DND-41 (cell line): Measurements from ENCODE around the gene CRLF2.
A peak's percentile ranks its signal among the peaks of the same experiment; 100 is the strongest.

Experiments
- ATAC-seq: fragments of 200-7000 bp; cut with Tn5 transposase; 3 replicates; pipeline ENCODE4 v1.9.1; 2021; ENCODE audit warnings: low read depth; ENCODE audit not compliant: insufficient read depth
- DNase-seq: peaks from one replicate; pipeline ENCODE4 v3.0.0-alpha.2; 2020
- H2AFZ ChIP-seq: 2 replicates; pipeline ENCODE4 v1.6.0; 2012; ENCODE audit warnings: low read depth, low read length
- H3K27ac ChIP-seq: 2 replicates; pipeline ENCODE4 v1.5.1; 2012; ENCODE audit warnings: low read length, inconsistent platforms
- H3K27me3 ChIP-seq: fragments of 200-600 bp; sonication (generic); 2 replicates; pipeline ENCODE4 v1.6.0; 2012; ENCODE audit warnings: low read length, mild to moderate bottlenecking, inconsistent platforms; ENCODE audit not compliant: insufficient read depth, poor library complexity
- H3K36me3 ChIP-seq: 2 replicates; pipeline ENCODE4 v1.5.1; 2012; ENCODE audit warnings: low read length, inconsistent platforms; ENCODE audit not compliant: insufficient read depth
- H3K4me1 ChIP-seq: 2 replicates; pipeline ENCODE4 v1.5.1; 2012; ENCODE audit warnings: mild to moderate bottlenecking, low read length; ENCODE audit not compliant: insufficient read depth
- H3K4me2 ChIP-seq: 2 replicates; pipeline ENCODE4 v1.6.0; 2012; ENCODE audit warnings: mild to moderate bottlenecking, moderate library complexity, low read length, inconsistent platforms; ENCODE audit not compliant: insufficient read depth
- H3K4me3 ChIP-seq, 2 experiments: fragments of 200-600 bp in 1 of 2; shearing (Covaris generic) in 1 of 2; 2 replicates each; pipeline ENCODE4 v1.5.1; 2012 to 2016; ENCODE audit warnings: inconsistent platforms in 2 of 2, low read length in 2 of 2, mild to moderate bottlenecking in 2 of 2, low read depth in 1 of 2, moderate library complexity in 1 of 2
- H3K79me2 ChIP-seq: 2 replicates; pipeline ENCODE4 v1.6.0; 2012; ENCODE audit warnings: low read length, inconsistent platforms; ENCODE audit not compliant: insufficient read depth
- H3K9ac ChIP-seq: 2 replicates; pipeline ENCODE4 v1.6.0; 2012; ENCODE audit warnings: low read depth, mild to moderate bottlenecking, inconsistent platforms, low read length, moderate library complexity
- H3K9me3 ChIP-seq: 2 replicates; pipeline ENCODE4 v1.5.1; 2012; ENCODE audit warnings: low read length, moderate library complexity, mild to moderate bottlenecking, inconsistent platforms; ENCODE audit not compliant: insufficient read depth, severe bottlenecking
- H4K20me1 ChIP-seq: 2 replicates; pipeline ENCODE4 v1.6.0; 2012; ENCODE audit warnings: low read length; ENCODE audit not compliant: insufficient read depth
- CTCF ChIP-seq: IDR thresholded peaks from 2 replicates; pipeline ENCODE4 v1.5.1; 2012; ENCODE audit warnings: borderline replicate concordance, low read length, moderate library complexity, mild to moderate bottlenecking; ENCODE audit not compliant: poor library complexity, severe bottlenecking; ENCODE audit errors: extremely low read depth
- EZH2 ChIP-seq: IDR thresholded peaks from 3 replicates; pipeline ENCODE4 v1.6.1; 2012; ENCODE audit warnings: borderline replicate concordance, low read depth, mild to moderate bottlenecking, moderate library complexity, low read length, inconsistent platforms; ENCODE audit not compliant: severe bottlenecking

CRLF2 gene

GRCh38 chrX:1218286-1218685, 5.8 kb upstream of the CRLF2 start:
- Histone ChIP-seq H3K27me3 (peaks cover 5% of the 10 kb centered on the region), H2AFZ (no peak overlapping the region), H3K27ac (no peak overlapping the region), H3K9me3 (no peaks in the 10 kb centered on the region), H3K4me3 (no peak overlapping the region), H3K9ac (no peak overlapping the region), H3K4me1 (peaks cover 4% of the 10 kb centered on the region; the same call in 1 of the 2 replicates), H3K4me2 (no peak overlapping the region), H3K36me3 (no peaks in the 10 kb centered on the region), H4K20me1 (no peaks in the 10 kb centered on the region), H3K79me2 (no peaks in the 10 kb centered on the region)
- no peak for DNase-seq
- ATAC-seq: no peak
- TF ChIP-seq CTCF (no peak), EZH2 (no peak)

- H3K4me2 ChIP-seq: no peak overlapping the region
- H3K4me3 ChIP-seq: no peak overlapping the region
- H3K36me3 ChIP-seq: no peaks in the 10 kb centered on the region
- H3K9ac ChIP-seq: no peak overlapping the region
- H3K27me3 ChIP-seq: peaks cover 5% of the 10 kb centered on the region
- H4K20me1 ChIP-seq: no peaks in the 10 kb centered on the region
- no peak for DNase-seq
- peaks cover 8% of the 10 kb centered on the region for H3K4me1 ChIP-seq
- no peaks in the 10 kb centered on the region for H3K9me3 ChIP-seq
- H2AFZ ChIP-seq: no peak overlapping the region
- no peaks in the 10 kb centered on the region for H3K79me2 ChIP-seq
- TF ChIP-seq EZH2: no peak
- no peak for TF ChIP-seq CTCF
- no peak overlapping the region for H3K27ac ChIP-seq
- 0 out of 3 replicates have a peak, but pooled peaks have one; percentile 48 for ATAC-seq
Measured at GRCh38 chrX:1215123-1215823, 2.8 kb upstream of the CRLF2 start.

DNA sequence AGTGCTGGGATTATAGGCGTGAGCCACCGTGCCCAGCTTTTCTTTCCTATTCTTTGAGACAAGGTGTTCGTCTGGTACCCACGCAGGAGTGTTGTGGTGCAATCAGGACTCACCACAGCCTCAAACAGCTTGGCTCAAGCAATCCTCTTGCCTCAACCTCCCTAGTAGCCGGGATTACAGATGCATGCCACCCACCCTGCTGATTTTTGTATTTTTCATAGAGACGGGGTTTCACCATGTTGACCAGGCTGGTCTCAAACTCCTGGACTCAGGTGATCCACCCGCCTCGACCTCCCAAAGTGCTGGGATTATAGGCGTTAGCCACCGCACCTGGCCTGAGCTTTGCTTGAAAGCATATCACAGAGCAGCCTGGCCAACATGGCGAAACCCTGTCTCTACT, 1.5 kb upstream of the CRLF2 start:
- Histone ChIP-seq H3K4me2 (no peak overlapping the region), H3K27ac (no peak overlapping the region), H3K79me2 (no peaks in the 10 kb centered on the region), H3K9ac (no peak overlapping the region), H2AFZ (no peak overlapping the region), H3K9me3 (no peaks in the 10 kb centered on the region), H4K20me1 (no peaks in the 10 kb centered on the region), H3K4me3 (no peak overlapping the region), H3K4me1 (peaks cover 8% of the 10 kb centered on the region), H3K27me3 (peaks cover 5% of the 10 kb centered on the region), H3K36me3 (no peaks in the 10 kb centered on the region)
- DNase-seq (no peak), ATAC-seq (no peak)
- TF ChIP-seq CTCF (no peak), EZH2 (no peak)
